Endothelial cell of umbilical vein (primary cell): ENCODE data around the gene TAS1R3. TPM values are rescaled to one million over a fixed set of nuclear protein-coding genes. Genes with fewer than 3 reads are reported as not detected.

Experiments
- BruUV-seq: library from RNA; stranded (reverse); fragments of 400-500 nt; replicated peaks from 2 replicates; lab custom pipeline; 2021; lab: Mats Ljungman, UMichigan
- CTCF ChIA-PET: fragments of 300-600, 350-600 bp; sonication (Branson Sonifier 250); formaldehyde crosslinking; loops from one replicate; lab custom pipeline; 2021; ENCODE audit warnings: antibody characterized with exemption, inconsistent platforms; lab: Charles Lee
- POLR2A ChIA-PET: fragments of 300-600, 350-600 bp; sonication (Branson Sonifier 250); formaldehyde crosslinking; loops from one replicate; lab custom pipeline; 2021; ENCODE audit warnings: antibody characterized with exemption, inconsistent platforms; lab: Charles Lee
- DNase-seq: peaks from one replicate; pipeline ENCODE4 v3.0.0-alpha.2; 2011; ENCODE audit warnings: low read depth, low spot score
- FAIRE-seq: peaks from 2 replicates; lab custom pipeline; 2011; peaks lifted over from hg19 to GRCh38; lab: Jason Lieb, UNC
- H2AFZ ChIP-seq: 2 replicates; pipeline ENCODE4 v1.6.0; 2012; ENCODE audit warnings: low read depth, low read length, control low read depth, inconsistent platforms
- H3K27ac ChIP-seq: 2 replicates; pipeline ENCODE4 v1.5.1; 2011; ENCODE audit warnings: low read depth, mild to moderate bottlenecking, control low read depth, low read length, moderate library complexity; ENCODE audit not compliant: insufficient read depth
- H3K27me3 ChIP-seq, 2 experiments: 2 replicates each; pipeline versions ENCODE4 v1.6.0 to v1.6.1; 2011; ENCODE audit warnings: low read length in 2 of 2, mixed read lengths in 1 of 2; ENCODE audit not compliant: control insufficient read depth in 2 of 2, insufficient read depth in 2 of 2
- H3K36me3 ChIP-seq, 2 experiments: 2 replicates in 1 of 2; 3 replicates in 1 of 2; pipeline ENCODE4 v1.5.1; 2011; ENCODE audit warnings: low read length in 2 of 2, mild to moderate bottlenecking in 1 of 2, moderate library complexity in 1 of 2; ENCODE audit not compliant: control insufficient read depth in 2 of 2, insufficient read depth in 2 of 2; ENCODE audit errors: extremely low read depth in 1 of 2
- H3K4me1 ChIP-seq: 3 replicates; pipeline ENCODE4 v1.5.1; 2011; ENCODE audit warnings: mild to moderate bottlenecking, low read length; ENCODE audit not compliant: control insufficient read depth, insufficient read depth; ENCODE audit errors: extremely low read depth
- H3K4me2 ChIP-seq: 2 replicates; pipeline ENCODE4 v1.6.1; 2011; ENCODE audit warnings: low read length, control low read depth, mixed read lengths; ENCODE audit not compliant: insufficient read depth
- H3K4me3 ChIP-seq, 3 experiments: fragments of 200-600 bp in 1 of 3; sonication (generic), shearing (Covaris generic) in 1 of 3; replicated peaks in 1 of 3; 2 replicates each; pipeline ENCODE4 v1.5.1; 2011 to 2016; ENCODE audit warnings: control low read depth in 3 of 3, low read length in 3 of 3, mild to moderate bottlenecking in 2 of 3, inconsistent platforms in 1 of 3, low read depth in 1 of 3, moderate library complexity in 1 of 3; ENCODE audit not compliant: insufficient read depth in 1 of 3
- H3K79me2 ChIP-seq: 2 replicates; pipeline ENCODE4 v1.6.0; 2012; ENCODE audit warnings: low read length, inconsistent platforms; ENCODE audit not compliant: control insufficient read depth, insufficient read depth
- H3K9ac ChIP-seq: replicated peaks from 2 replicates; pipeline ENCODE3; 2011; ENCODE audit warnings: low read length, control low read depth; ENCODE audit not compliant: insufficient read depth; ENCODE audit errors: extremely low read depth
- H3K9me1 ChIP-seq: replicated peaks from 3 replicates; pipeline ENCODE4 v1.6.0; 2011; ENCODE audit warnings: mild to moderate bottlenecking, low read length; ENCODE audit not compliant: control insufficient read depth, insufficient read depth; ENCODE audit errors: extremely low read depth
- H3K9me3 ChIP-seq: replicated peaks from 2 replicates; pipeline ENCODE4 v1.5.1; 2012; ENCODE audit warnings: low read length, inconsistent platforms; ENCODE audit not compliant: control insufficient read depth, insufficient read depth
- H4K20me1 ChIP-seq: replicated peaks from 2 replicates; pipeline ENCODE3; 2011; ENCODE audit warnings: mild to moderate bottlenecking, low read length; ENCODE audit not compliant: control insufficient read depth, insufficient read depth; ENCODE audit errors: extremely low read depth
- CTCF ChIP-seq, 2 donors: IDR thresholded peaks; 1 replicate in 1 of 2; 2 replicates in 1 of 2; pipeline ENCODE4 v1.5.1; 2011; ENCODE audit warnings: low read length in 2 of 2, mild to moderate bottlenecking in 2 of 2, moderate library complexity in 2 of 2, control low read depth in 1 of 2, inconsistent platforms in 1 of 2, low read depth in 1 of 2; ENCODE audit not compliant: insufficient read depth in 1 of 2; ENCODE audit errors: extremely low read depth in 1 of 2
- EZH2 ChIP-seq: IDR thresholded peaks from 2 replicates; pipeline ENCODE4 v1.6.1; 2012; ENCODE audit warnings: borderline replicate concordance, low read depth, mild to moderate bottlenecking, moderate library complexity, low read length, inconsistent platforms; ENCODE audit not compliant: severe bottlenecking
- FOS ChIP-seq: IDR thresholded peaks from 2 replicates; pipeline ENCODE4 v1.6.1; 2011; ENCODE audit warnings: mild to moderate bottlenecking, low read length, moderate library complexity, borderline replicate concordance; ENCODE audit not compliant: insufficient read depth
- GATA2 ChIP-seq: IDR thresholded peaks from 2 replicates; pipeline ENCODE4 v1.7.0; 2011; ENCODE audit warnings: low read depth, mild to moderate bottlenecking, moderate library complexity, mixed read lengths, low read length; ENCODE audit not compliant: insufficient read length, insufficient read depth
- JUN ChIP-seq: IDR thresholded peaks from 2 replicates; pipeline ENCODE4 v1.6.1; 2011; ENCODE audit warnings: borderline replicate concordance, low read depth; ENCODE audit not compliant: insufficient read length, insufficient read depth
- MAX ChIP-seq: IDR thresholded peaks from 2 replicates; pipeline ENCODE4 v1.6.1; 2011; ENCODE audit not compliant: insufficient read depth, insufficient read length
- MYC ChIP-seq: IDR thresholded peaks from one replicate; pipeline ENCODE4 v1.6.1; 2011; ENCODE audit warnings: mild to moderate bottlenecking, low read depth, low read length
- POLR2A ChIP-seq: IDR thresholded peaks from 2 replicates; pipeline ENCODE4 v1.6.1; 2012; ENCODE audit warnings: low read depth, mild to moderate bottlenecking, control low read depth, low read length
- POLR2AphosphoS5 ChIP-seq: IDR thresholded peaks from 2 replicates; pipeline ENCODE4 v1.6.1; 2012; ENCODE audit warnings: low read depth, mild to moderate bottlenecking, control low read depth, low read length, moderate library complexity; ENCODE audit not compliant: insufficient read depth
- dilution Hi-C: fragments of 300-500 bp; cut with MboI; formaldehyde crosslinking; loops from one replicate; pipeline ENCODE4 v1.15.0; 2019; ENCODE audit warnings: low sequenced_read_pairs; ENCODE audit not compliant: extremely low pct_ligation_motif_present
- intact Hi-C: fragments of 100-400 bp; cut with micrococcal nuclease; formaldehyde crosslinking; loops from one replicate; pipeline ENCODE4 v1.10.0; 2022
- polyA plus RNA-seq, 4 experiments: library from polyadenylated mRNA; depleted of rRNA in 3 of 4; stranded (reverse) in 3 of 4; unstranded in 1 of 4; fragments of >200 nt; gene quantifications; 2 replicates each; pipeline versions ENCODE4 v1.2.1 to v1.2.3, GENCODE V29; 2011 to 2012; ENCODE audit warnings: missing spikeins in 1 of 4
- total RNA-seq: library from RNA; stranded (reverse); gene quantifications from 2 replicates; pipeline ENCODE4 v1.2.3, GENCODE V29; 2021

TAS1R3 gene
- total and polyA plus RNA-seq, 2 donors (not counting 3 experiments of a cell fraction or from before 2014, with no cell fraction given) = 0.26 to 0.38 TPM

GRCh38 chr1:1365875-1366698 is 35.0 kb downstream of the TAS1R3 start:
- Histone ChIP-seq H3K36me3 (no peaks in the 10 kb centered on the region), H3K4me2 (no peak overlapping the region), H4K20me1 (no peaks in the 10 kb centered on the region), H3K4me3 (no peak overlapping the region), H3K4me1 (no peaks in the 10 kb centered on the region), H3K9me3 (peaks cover 3% of the 10 kb centered on the region), H3K9ac (no peak overlapping the region), H3K27ac (no peak overlapping the region), H3K9me1 (no peaks in the 10 kb centered on the region), H3K27me3 (no peaks in the 10 kb centered on the region), H2AFZ (no peak overlapping the region), H3K79me2 (no peaks in the 10 kb centered on the region)
- TF ChIP-seq POLR2A = no peak
- intact Hi-C loops (no loop called here), dilution Hi-C loops (no loop called here)
- FAIRE-seq (no peak), DNase-seq (no peak)
- CTCF ChIA-PET = no interaction called here
- POLR2A ChIA-PET = interaction anchor here (1.1 to 1.3 kb wide), 2 partner anchors 9 to 11 kb away, joined by 3 read pairs; partner anchors contain the start of gene AURKAIP1
- BruUV-seq = no TSS peak

- no peaks in the 10 kb centered on the region for H4K20me1 ChIP-seq
- BruUV-seq = no TSS peak
- no peaks in the 10 kb centered on the region for H3K4me1 ChIP-seq
- H3K36me3 ChIP-seq = no peaks in the 10 kb centered on the region
- no peak overlapping the region for H2AFZ ChIP-seq
- no peaks in the 10 kb centered on the region for H3K9me1 ChIP-seq
- DNase-seq (no peak), FAIRE-seq (no peak)
- H3K4me3 ChIP-seq = no peak overlapping the region
- POLR2A ChIA-PET = no interaction called here
- H3K9me3 ChIP-seq = peaks cover 3% of the 10 kb centered on the region
- CTCF ChIA-PET = no interaction called here
- dilution Hi-C loops = no loop called here
- H3K79me2 ChIP-seq = no peaks in the 10 kb centered on the region
- H3K27me3 ChIP-seq = no peaks in the 10 kb centered on the region
- intact Hi-C loops = no loop called here
- no peak overlapping the region for H3K9ac ChIP-seq
- TF ChIP-seq POLR2A (no peak), EZH2 (no peak), POLR2AphosphoS5 (no peak), FOS (no peak), CTCF (IDR thresholded peaks at IDR 0.05; ENCODE audit: extremely low read depth in 1 of 2, insufficient read depth in 1 of 2, low read depth in 1 of 2, low read length in 2 of 2) (no peak), MYC (no peak), MAX (no peak), GATA2 (no peak), JUN (no peak)
- H3K27ac ChIP-seq = no peak overlapping the region
- no peak overlapping the region for H3K4me2 ChIP-seq
Observed at GRCh38 chr1:1366699-1367066, 35.6 kb downstream of the TAS1R3 start.
